GM12878 (cell line): Measurements from ENCODE around the gene LYPLAL1. TPM values are rescaled to one million over a fixed set of nuclear protein-coding genes. Genes with fewer than 3 reads are reported as not detected.
"Not testable (repeated sequence)": the region's sequence is repeated elsewhere in the genome, so short reads cannot be mapped to it uniquely, and the experiment has no call there.

Experiments used
- ATAC-seq: fragments of 200-7000 bp; cut with Tn5 transposase; 3 replicates; pipeline ENCODE4 v1.9.1; 2020; ENCODE audit warnings: mild to moderate bottlenecking, moderate library complexity
- BruUV-seq: library from RNA; stranded (reverse); fragments of 400-500 nt; replicated peaks from 2 replicates; lab custom pipeline; 2021; lab: Mats Ljungman, UMichigan
- CTCF ChIA-PET: fragments of 300-600 bp; sonication (Branson Sonifier 250); formaldehyde crosslinking; extraction: SDS; loops from one replicate; lab custom pipeline; 2021; ENCODE audit warnings: inconsistent platforms; lab: Yijun Ruan, JAX
- POLR2A ChIA-PET: fragments of 350-600 bp; formaldehyde crosslinking; extraction: SDS; loops from one replicate; lab custom pipeline; 2021; ENCODE audit warnings: inconsistent platforms; lab: Charles Lee
- RAD21 ChIA-PET: fragments of 300-600 bp; sonication (Branson Sonifier 250); formaldehyde crosslinking; loops from one replicate; lab custom pipeline; 2023; ENCODE audit warnings: antibody characterized with exemption; ENCODE audit not compliant: unreplicated experiment; lab: Charles Lee
- SMC1A ChIA-PET: fragments of 300-600 bp; sonication (Branson Sonifier 250); formaldehyde crosslinking; loops from one replicate; lab custom pipeline; 2023; ENCODE audit not compliant: unreplicated experiment, uncharacterized antibody; lab: Charles Lee
- DNase-seq: peaks from one replicate; pipeline ENCODE4 v3.0.0-alpha.2; 2011; ENCODE audit warnings: low read depth, low spot score
- FAIRE-seq: peaks from 3 replicates; lab custom pipeline; 2011; peaks lifted over from hg19 to GRCh38; lab: Jason Lieb, UNC
- H2AFZ ChIP-seq: 2 replicates; pipeline ENCODE4 v1.6.0; 2011; ENCODE audit warnings: low read depth, low read length, control low read depth; ENCODE audit not compliant: control insufficient read depth
- H3K27ac ChIP-seq: 2 replicates; pipeline ENCODE4 v1.5.1; 2011; ENCODE audit warnings: control low read depth; ENCODE audit not compliant: control insufficient read depth, insufficient read depth
- H3K27me3 ChIP-seq, 2 experiments: replicated peaks in 1 of 2; 2 replicates each; pipeline versions ENCODE4 v1.6.0 to v1.6.1; 2011; ENCODE audit warnings: low read length in 1 of 2; ENCODE audit not compliant: control insufficient read depth in 2 of 2, insufficient read depth in 2 of 2
- H3K36me3 ChIP-seq, 2 experiments: 2 replicates each; pipeline ENCODE4 v1.5.1; 2011; ENCODE audit warnings: low read length in 1 of 2; ENCODE audit not compliant: control insufficient read depth in 2 of 2, insufficient read depth in 2 of 2
- H3K4me1 ChIP-seq: 2 replicates; pipeline ENCODE4 v1.6.1; 2011; ENCODE audit warnings: mild to moderate bottlenecking, low read length, moderate library complexity, mixed read lengths; ENCODE audit not compliant: control insufficient read depth, insufficient read depth
- H3K4me2 ChIP-seq: 2 replicates; pipeline ENCODE4 v1.6.0; 2011; ENCODE audit warnings: control low read depth; ENCODE audit not compliant: control insufficient read depth, insufficient read depth
- H3K4me3 ChIP-seq: fragments of 200-600 bp; sonication (generic); 2 replicates; pipeline ENCODE4 v1.5.1; 2016
- H3K79me2 ChIP-seq: 2 replicates; pipeline ENCODE4 v1.6.0; 2011; ENCODE audit warnings: low read length; ENCODE audit not compliant: control insufficient read depth, insufficient read depth
- H3K9ac ChIP-seq: 2 replicates; pipeline ENCODE4 v1.8.0; 2011; ENCODE audit warnings: low read length, control low read depth, mixed read lengths; ENCODE audit not compliant: control insufficient read depth, insufficient read depth
- H3K9me3 ChIP-seq: replicated peaks from 3 replicates; pipeline ENCODE4 v1.5.1; 2011; ENCODE audit warnings: mild to moderate bottlenecking, low read length; ENCODE audit not compliant: control insufficient read depth, insufficient read depth
- H4K20me1 ChIP-seq: 2 replicates; pipeline ENCODE4 v1.6.0; 2011; ENCODE audit not compliant: control insufficient read depth, insufficient read depth
- ASH2L ChIP-seq: fragments of 300-600, 200-600 bp; sonication (generic); IDR thresholded peaks from 2 replicates; pipeline ENCODE4 v1.6.1; 2017; ENCODE audit warnings: low read depth, mild to moderate bottlenecking, borderline replicate concordance
- BCLAF1 ChIP-seq: fragments of 450-650 bp; IDR thresholded peaks from 2 replicates; pipeline ENCODE4 v1.6.1; 2017; ENCODE audit warnings: antibody characterized with exemption, mild to moderate bottlenecking, moderate library complexity
- EGR1 ChIP-seq, 2 experiments: IDR thresholded peaks; 1 replicate in 1 of 2; 2 replicates in 1 of 2; pipeline ENCODE4 v1.6.1; 2011 to 2012; ENCODE audit warnings: low read depth in 2 of 2, low read length in 2 of 2, borderline replicate concordance in 1 of 2, mild to moderate bottlenecking in 1 of 2, moderate library complexity in 1 of 2
- NRF1 ChIP-seq: conservative IDR thresholded peaks from 2 replicates; pipeline ENCODE4 v1.6.1; 2011; ENCODE audit warnings: mild to moderate bottlenecking, low read depth, low read length, improper control_type of control experiment
- RAD21 ChIP-seq: IDR thresholded peaks from 2 replicates; pipeline ENCODE4 v1.6.1; 2011; ENCODE audit warnings: mild to moderate bottlenecking, low read depth, low read length, moderate library complexity; ENCODE audit not compliant: insufficient read depth
- RBBP5 ChIP-seq: fragments of 200-600 bp; sonication (generic); conservative IDR thresholded peaks from 2 replicates; pipeline ENCODE4 v1.6.1; 2016
- RFX5 ChIP-seq: IDR thresholded peaks from 2 replicates; pipeline ENCODE4 v1.6.1; 2011; ENCODE audit warnings: low read depth, low read length, improper control_type of control experiment
- SMAD5 ChIP-seq: IDR thresholded peaks from 2 replicates; pipeline ENCODE4 v1.6.1; 2016; ENCODE audit warnings: antibody characterized with exemption, low read depth
- ZBED1 ChIP-seq: IDR thresholded peaks from 2 replicates; pipeline ENCODE4 v1.6.1; 2016; ENCODE audit warnings: borderline replicate concordance
- ZNF592 ChIP-seq: fragments of 450-650 bp; IDR thresholded peaks from 2 replicates; pipeline ENCODE4 v1.6.1; 2017; ENCODE audit warnings: mild to moderate bottlenecking, moderate library complexity
- WGBS: methylation state at CpG from one replicate; pipeline ENCODE4 v1.1.6; 2016; ENCODE audit warnings: low lambda C conversion rate; ENCODE audit not compliant: insufficient replicate concordance, insufficient coverage; ENCODE audit errors: missing lambda C conversion rate; 5-methylcytosine and 5-hydroxymethylcytosine counted together
- in situ Hi-C: fragments of 300-500 bp; cut with MboI; formaldehyde crosslinking; loops from 9 replicates; pipeline ENCODE4 v1.14.3; 2018; ENCODE audit warnings: mixed read lengths
- intact Hi-C: fragments of 100-400 bp; cut with micrococcal nuclease; formaldehyde crosslinking; loops from one replicate; pipeline ENCODE4 v1.14.2; 2022; ENCODE audit not compliant: unreplicated experiment
- polyA plus RNA-seq, 11 experiments: library from polyadenylated mRNA; depleted of rRNA in 4 of 11; unstranded in 6 of 11; stranded (reverse) in 5 of 11; fragments of >200 nt; fragmentation: Nextera tagmentation in 4 of 11; fragmentation: Illumina TruSeq in 1 of 11; extraction: Ambion mirVana in 4 of 11; extraction: Trizol in 1 of 11; gene quantifications; 1 replicate in 1 of 11; 2 replicates in 10 of 11; pipeline versions ENCODE4 v1.2.1 to v1.2.3, GENCODE V29; 2011 to 2016; ENCODE audit warnings: inconsistent platforms in 2 of 11, missing spikeins in 2 of 11, low read depth in 1 of 11
- total RNA-seq, 4 experiments: library from RNA; depleted of rRNA in 3 of 4; stranded (reverse); fragments of >200 nt in 3 of 4; fragmentation: Illumina TruSeq in 1 of 4; extraction: Trizol in 1 of 4; gene quantifications; 2 replicates each; pipeline versions ENCODE4 v1.2.1 to v1.2.3, GENCODE V29; 2013 to 2021

The LYPLAL1 gene
- total and polyA plus RNA-seq, 10 of the 15 experiments (the other 5 are each of a cell fraction or from before 2014, with no cell fraction given) = 19.4 to 112 (median 40.5) TPM

- H3K9me3 ChIP-seq, H3K36me3 ChIP-seq, FAIRE-seq, RAD21 ChIA-PET, intact Hi-C loops, H3K4me3 ChIP-seq, H3K4me1 ChIP-seq, CTCF ChIA-PET, H3K9ac ChIP-seq, DNase-seq, ATAC-seq, H3K27me3 ChIP-seq, H2AFZ ChIP-seq, H3K27ac ChIP-seq, H3K79me2 ChIP-seq, BruUV-seq, H3K4me2 ChIP-seq, H4K20me1 ChIP-seq: not testable (repeated sequence)
- SMC1A ChIA-PET = interaction anchor here (1.0 kb wide), 1 partner anchor 20 kb away, joined by 3 read pairs; no protein-coding TSS in a partner anchor
- 60% methylated on average over 3 of the region's 3 CpGs for WGBS
- in situ Hi-C loops = loop anchor here (25.0 kb wide), 1 partner anchor 1041 kb away; no protein-coding TSS in a partner anchor
- POLR2A ChIA-PET = interaction anchor here (1.1 kb wide), 1 partner anchor 8 kb away, joined by 3 read pairs; no protein-coding TSS in a partner anchor
These were observed 22.2 kb downstream of the LYPLAL1 start for GRCh38 chr1:219195833-219196232.

- Histone ChIP-seq H3K9ac (no peak overlapping the region), H3K4me2 (no peak overlapping the region), H3K36me3 (peaks cover 0 to 3% of the 10 kb centered on the region in 2 experiments; a peak in 1 of 4 replicates), H3K27me3 (no peaks in the 10 kb centered on the region), H3K4me1 (no peaks in the 10 kb centered on the region), H3K27ac (no peak overlapping the region), H3K79me2 (no peaks in the 10 kb centered on the region), H3K9me3 (no peaks in the 10 kb centered on the region; the same call in 2 of the 3 replicates), H4K20me1 (no peaks in the 10 kb centered on the region), H3K4me3 (no peak overlapping the region), H2AFZ (no peak overlapping the region)
- no peak for FAIRE-seq
- CTCF ChIA-PET = interaction anchor here (1.1 kb wide), 1 partner anchor 10 kb away, joined by 3 read pairs; no protein-coding TSS in a partner anchor
- ATAC-seq = no peak
- WGBS = 99% methylated on average over 3 of the region's 3 CpGs
- BruUV-seq = no TSS peak
- in situ Hi-C loops (no loop called here), intact Hi-C loops (loop anchor here (5.0 kb wide), 1 partner anchor 461 kb away; no protein-coding TSS in a partner anchor)
- SMC1A ChIA-PET = interaction anchor here (1.0 to 1.1 kb wide), 2 partner anchors 26 to 29 kb away, joined by 3 to 4 read pairs; no protein-coding TSS in a partner anchor
- POLR2A ChIA-PET = no interaction called here
- RAD21 ChIA-PET = no interaction called here
- DNase-seq = no peak
- TF ChIP-seq BCLAF1 = no peak
- no peak for TF ChIP-seq NRF1
- no peak for TF ChIP-seq ASH2L
- no peak for TF ChIP-seq EGR1 (IDR thresholded peaks at IDR 0.05; ENCODE audit: borderline replicate concordance in 1 of 2, low read depth in 2 of 2, low read length in 2 of 2)
- TF ChIP-seq ZBED1 = no peak
- no peak for TF ChIP-seq ZNF592
- TF ChIP-seq RFX5 = no peak
- TF ChIP-seq RBBP5 = no peak
- TF ChIP-seq SMAD5 = no peak
- no peak for TF ChIP-seq RAD21
These were observed 28.0 kb downstream of the LYPLAL1 start for GRCh38 chr1:219201656-219202055.
